ENCODE data around the gene METAP1D. TPM values are rescaled to one million over a fixed set of nuclear protein-coding genes. Genes with fewer than 3 reads are reported as not detected.

Gene METAP1D
- total RNA-seq, 1 experiment from 2014 or later, result 8.6 TPM

GRCh38 chr2:172047566-172048507, 48.1 kb downstream of the METAP1D start:
- Histone ChIP-seq H3K4me1 (ENCODE audit: control insufficient read depth, insufficient read depth, low read length) (peaks cover 9% of the 10 kb centered on the region; the same call in 1 of the 2 replicates), H3K27ac (ENCODE audit: low read length) (no peak overlapping the region), H3K4me3 (ENCODE audit: low read depth in 2 of 2, low read length in 2 of 2) (no peak overlapping the region), H3K27me3 (ENCODE audit: control insufficient read depth, insufficient read depth, low read length) (no peaks in the 10 kb centered on the region), H3K36me3 (ENCODE audit: control insufficient read depth, insufficient read depth, low read length) (no peaks in the 10 kb centered on the region), H3K9me3 (ENCODE audit: control insufficient read depth, insufficient read depth, low read depth, low read length) (no peaks in the 10 kb centered on the region)
- POLR2A ChIA-PET, result interaction anchor here (0.6 kb wide), 2 partner anchors 61 to 272 kb away, joined by 6 to 7 read pairs; no protein-coding TSS in a partner anchor
- in situ Hi-C loops (cut with HindIII; ENCODE audit: low pct_unique_long_range_greater_than_20kb, low sequenced_read_pairs), result no loop called here
- intact Hi-C loops (cut with micrococcal nuclease; ENCODE audit: unreplicated experiment), result no loop called here
- no peak for DNase-seq (ENCODE audit: low read depth, low spot score)
- peak; percentile 66; the same call in 1 of the 2 replicates for ATAC-seq
- TF ChIP-seq, protein P1, sequence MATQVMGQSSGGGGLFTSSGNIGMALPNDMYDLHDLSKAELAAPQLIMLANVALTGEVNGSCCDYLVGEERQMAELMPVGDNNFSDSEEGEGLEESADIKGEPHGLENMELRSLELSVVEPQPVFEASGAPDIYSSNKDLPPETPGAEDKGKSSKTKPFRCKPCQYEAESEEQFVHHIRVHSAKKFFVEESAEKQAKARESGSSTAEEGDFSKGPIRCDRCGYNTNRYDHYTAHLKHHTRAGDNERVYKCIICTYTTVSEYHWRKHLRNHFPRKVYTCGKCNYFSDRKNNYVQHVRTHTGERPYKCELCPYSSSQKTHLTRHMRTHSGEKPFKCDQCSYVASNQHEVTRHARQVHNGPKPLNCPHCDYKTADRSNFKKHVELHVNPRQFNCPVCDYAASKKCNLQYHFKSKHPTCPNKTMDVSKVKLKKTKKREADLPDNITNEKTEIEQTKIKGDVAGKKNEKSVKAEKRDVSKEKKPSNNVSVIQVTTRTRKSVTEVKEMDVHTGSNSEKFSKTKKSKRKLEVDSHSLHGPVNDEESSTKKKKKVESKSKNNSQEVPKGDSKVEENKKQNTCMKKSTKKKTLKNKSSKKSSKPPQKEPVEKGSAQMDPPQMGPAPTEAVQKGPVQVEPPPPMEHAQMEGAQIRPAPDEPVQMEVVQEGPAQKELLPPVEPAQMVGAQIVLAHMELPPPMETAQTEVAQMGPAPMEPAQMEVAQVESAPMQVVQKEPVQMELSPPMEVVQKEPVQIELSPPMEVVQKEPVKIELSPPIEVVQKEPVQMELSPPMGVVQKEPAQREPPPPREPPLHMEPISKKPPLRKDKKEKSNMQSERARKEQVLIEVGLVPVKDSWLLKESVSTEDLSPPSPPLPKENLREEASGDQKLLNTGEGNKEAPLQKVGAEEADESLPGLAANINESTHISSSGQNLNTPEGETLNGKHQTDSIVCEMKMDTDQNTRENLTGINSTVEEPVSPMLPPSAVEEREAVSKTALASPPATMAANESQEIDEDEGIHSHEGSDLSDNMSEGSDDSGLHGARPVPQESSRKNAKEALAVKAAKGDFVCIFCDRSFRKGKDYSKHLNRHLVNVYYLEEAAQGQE (IDR thresholded peaks at IDR 0.05; ENCODE audit: insufficient read depth in 1 of 2, low read depth in 2 of 2, low read length in 1 of 2), result no peak
- no peak for TF ChIP-seq TCF7L2 (IDR thresholded peaks at IDR 0.05; ENCODE audit: low read depth, low read length)
- no peak for TF ChIP-seq POLR2AphosphoS5 (IDR thresholded peaks at IDR 0.05; ENCODE audit: low read depth, low read length)
- TF ChIP-seq SIN3A (IDR thresholded peaks at IDR 0.05; ENCODE audit: borderline replicate concordance, insufficient read depth, low read depth, low read length), result no peak
- TF ChIP-seq CTCF (IDR thresholded peaks at IDR 0.05), result no peak
- CTCF ChIA-PET, result interaction anchor here (1.2 kb wide), 1 partner anchor 79 kb away, joined by 3 read pairs; no protein-coding TSS in a partner anchor
- no TSS peak for BruUV-seq (replicated peaks)

DNA sequence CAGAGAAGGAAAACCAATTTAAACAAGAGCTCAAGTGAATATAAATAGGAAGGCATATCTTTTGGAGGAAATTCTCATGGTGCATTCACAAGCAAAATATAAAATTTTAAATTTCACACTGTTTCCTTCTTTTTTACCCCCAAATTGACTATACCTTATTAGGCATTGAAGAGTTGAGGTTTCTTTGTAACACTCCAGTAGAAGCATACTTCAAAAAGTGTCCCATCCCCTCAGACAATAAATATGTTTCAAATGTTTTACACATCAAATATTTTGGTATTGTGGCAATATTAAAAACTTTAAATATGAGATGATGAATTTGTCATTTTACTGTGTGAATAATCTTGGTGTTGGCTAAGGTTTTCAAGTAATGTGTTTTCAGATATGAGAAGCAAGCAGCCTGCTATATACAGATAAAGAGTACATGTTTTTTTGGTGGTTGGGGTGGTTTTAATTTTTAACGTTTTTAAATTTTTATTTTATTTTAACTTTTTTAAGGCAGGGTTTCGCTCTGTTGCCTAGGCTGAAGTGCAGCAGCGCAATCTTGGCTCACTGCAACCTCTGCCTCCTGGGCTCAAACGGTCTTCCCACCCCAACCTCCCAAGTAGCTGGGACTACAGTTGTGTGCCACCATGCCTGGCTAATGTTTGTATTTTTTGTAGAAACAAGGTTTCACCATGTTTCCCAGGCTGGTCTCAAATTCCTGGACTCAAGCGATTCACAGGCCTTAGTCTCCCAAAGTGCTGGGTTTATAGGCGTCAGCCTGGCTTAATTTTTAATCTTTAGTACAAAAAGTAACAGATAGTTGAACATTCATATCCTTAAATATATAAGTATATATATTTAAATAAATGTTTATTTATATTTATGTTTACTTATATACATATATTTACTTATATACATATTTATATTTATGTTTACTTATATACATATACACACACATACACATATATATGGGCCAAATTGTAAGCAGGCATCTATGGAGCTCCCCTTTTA, 49.1 kb downstream of the METAP1D start:
- CTCF ChIA-PET, result no interaction called here

More for the DNA sequence above, 49.1 kb downstream of the METAP1D start:
- DNase-seq (ENCODE audit: low read depth, low spot score) (no peak), ATAC-seq (no peak)
- Histone ChIP-seq H3K4me3 (ENCODE audit: low read depth in 2 of 2, low read length in 2 of 2) (no peak overlapping the region), H3K27me3 (ENCODE audit: control insufficient read depth, insufficient read depth, low read length) (no peaks in the 10 kb centered on the region), H3K9me3 (ENCODE audit: control insufficient read depth, insufficient read depth, low read depth, low read length) (no peaks in the 10 kb centered on the region), H3K36me3 (ENCODE audit: control insufficient read depth, insufficient read depth, low read length) (no peaks in the 10 kb centered on the region), H3K4me1 (ENCODE audit: control insufficient read depth, insufficient read depth, low read length) (peaks cover 11% of the 10 kb centered on the region; the same call in 1 of the 2 replicates), H3K27ac (ENCODE audit: low read length) (no peak overlapping the region)
- BruUV-seq (replicated peaks), result no TSS peak
- intact Hi-C loops (cut with micrococcal nuclease; ENCODE audit: unreplicated experiment), result no loop called here
- no peak for TF ChIP-seq CTCF (IDR thresholded peaks at IDR 0.05)
- TF ChIP-seq, protein P1 (IDR thresholded peaks at IDR 0.05; ENCODE audit: insufficient read depth in 1 of 2, low read depth in 2 of 2, low read length in 1 of 2), result no peak
- TF ChIP-seq SIN3A (IDR thresholded peaks at IDR 0.05; ENCODE audit: borderline replicate concordance, insufficient read depth, low read depth, low read length), result no peak
- no peak for TF ChIP-seq TCF7L2 (IDR thresholded peaks at IDR 0.05; ENCODE audit: low read depth, low read length)
- no peak for TF ChIP-seq POLR2AphosphoS5 (IDR thresholded peaks at IDR 0.05; ENCODE audit: low read depth, low read length)
- POLR2A ChIA-PET, result interaction anchor here (0.6 kb wide), 1 partner anchor 9 kb away, joined by 3 read pairs; no protein-coding TSS in a partner anchor
- in situ Hi-C loops (cut with HindIII; ENCODE audit: low pct_unique_long_range_greater_than_20kb, low sequenced_read_pairs), result no loop called here

Data from Panc1 (cell line).